NCI-H510A (cell line): Measurements from ENCODE around the gene TMEM240.
"Not testable (repeated sequence)": the region's sequence is repeated elsewhere in the genome, so short reads cannot be mapped to it uniquely, and the experiment has no call there.

Source experiments
- DNase-seq: peaks from one replicate; lab custom pipeline; 2025; lab: John Stamatoyannopoulos, UW

Gene TMEM240

GRCh38 chr1:1557688-1558087, 17.3 kb upstream of the TMEM240 start:
- DNase-seq: not testable (repeated sequence)

- DNase-seq: not testable (repeated sequence)
Observed at GRCh38 chr1:1556961-1557360, 16.5 kb upstream of the TMEM240 start.

- DNase-seq: no peak
Observed at GRCh38 chr1:1556505-1556904, 16.1 kb upstream of the TMEM240 start.

- DNase-seq: no peak
Observed at GRCh38 chr1:1554926-1555915, 14.8 kb upstream of the TMEM240 start.

- DNase-seq: no peak
Observed at GRCh38 chr1:1554550-1554925, 14.1 kb upstream of the TMEM240 start.

- no peak for DNase-seq
Observed at GRCh38 chr1:1553821-1554494, 13.5 kb upstream of the TMEM240 start.

- no peak for DNase-seq
Observed at GRCh38 chr1:1552263-1552639, 11.8 kb upstream of the TMEM240 start.

GRCh38 chr1:1551524-1552262, 11.3 kb upstream of the TMEM240 start:
- no peak for DNase-seq

- no peak for DNase-seq
Observed at GRCh38 chr1:1550591-1551432, 10.4 kb upstream of the TMEM240 start.

GRCh38 chr1:1550087-1550486, 9.7 kb upstream of the TMEM240 start:
- DNase-seq: no peak

- no peak for DNase-seq
Observed at GRCh38 chr1:1548591-1548990, 8.2 kb upstream of the TMEM240 start.

GRCh38 chr1:1547476-1547875, 7.1 kb upstream of the TMEM240 start:
- no peak for DNase-seq

- no peak for DNase-seq
Observed at GRCh38 chr1:1547011-1547410, 6.6 kb upstream of the TMEM240 start.

- DNase-seq: no peak
Observed at GRCh38 chr1:1545946-1546737, 5.7 kb upstream of the TMEM240 start.

- no peak for DNase-seq
Observed at GRCh38 chr1:1544544-1544943, 4.1 kb upstream of the TMEM240 start.

GRCh38 chr1:1543706-1544099, 3.3 kb upstream of the TMEM240 start:
- no peak for DNase-seq

- DNase-seq: no peak
Observed at GRCh38 chr1:1542766-1543705, 2.6 kb upstream of the TMEM240 start.

- DNase-seq: no peak
Observed at GRCh38 chr1:1541956-1542765, 1.7 kb upstream of the TMEM240 start.
